Raji (cell line): ENCODE data around the gene CHL1.

ENCODE experiments used
- POLR2A ChIP-seq: IDR thresholded peaks from 2 replicates; pipeline ENCODE4 v1.6.1; 2011; ENCODE audit warnings: low read depth, low read length, control low read depth; ENCODE audit not compliant: insufficient read depth

CHL1 gene

GRCh38 chr3:199835-200234 is 3.3 kb downstream of the CHL1 start:
- no peak for TF ChIP-seq POLR2A

- no peak for TF ChIP-seq POLR2A
Observed at GRCh38 chr3:200758-201325, 4.3 kb downstream of the CHL1 start.

DNA sequence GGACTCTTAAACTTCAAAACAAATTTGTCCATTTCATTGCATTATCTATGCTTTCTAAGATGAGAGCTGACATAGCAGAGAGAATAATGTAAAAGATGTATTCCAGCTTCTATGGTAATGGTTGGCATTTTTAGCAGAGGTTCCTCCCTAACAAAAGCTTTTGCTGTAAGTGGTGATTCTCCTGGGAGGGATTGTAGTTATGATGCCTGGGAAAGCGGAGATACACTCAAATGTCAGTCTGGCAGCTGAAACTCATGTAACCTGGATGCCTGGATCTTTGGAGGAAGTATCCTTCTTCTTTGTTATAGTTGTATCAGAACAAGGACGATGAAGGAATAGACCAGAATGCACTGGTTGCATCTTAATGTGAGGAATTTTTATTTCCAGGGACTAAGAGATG is 7.5 kb downstream of the CHL1 start:
- TF ChIP-seq POLR2A: no peak

GRCh38 chr3:207973-208372 is 11.4 kb downstream of the CHL1 start:
- no peak for TF ChIP-seq POLR2A

DNA sequence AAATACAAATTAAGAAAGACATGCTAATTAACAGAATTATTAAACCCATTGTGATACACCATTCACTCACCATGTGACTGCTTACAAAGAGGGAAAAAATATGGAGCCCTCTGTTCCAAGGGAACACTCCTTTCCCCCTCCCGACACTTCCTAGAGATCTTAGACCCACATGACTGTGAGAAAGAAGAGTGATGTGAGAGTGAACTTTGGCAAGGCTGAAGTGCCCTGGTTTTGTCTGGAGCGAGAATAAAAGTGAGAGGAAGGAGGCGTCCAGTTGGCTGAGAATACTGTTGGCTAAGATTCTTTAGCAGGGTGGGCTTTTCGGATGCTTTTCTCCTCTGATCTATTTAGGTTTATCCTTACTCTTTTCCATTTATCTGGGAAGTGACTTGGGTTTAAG is 14.1 kb downstream of the CHL1 start:
- no peak for TF ChIP-seq POLR2A

DNA sequence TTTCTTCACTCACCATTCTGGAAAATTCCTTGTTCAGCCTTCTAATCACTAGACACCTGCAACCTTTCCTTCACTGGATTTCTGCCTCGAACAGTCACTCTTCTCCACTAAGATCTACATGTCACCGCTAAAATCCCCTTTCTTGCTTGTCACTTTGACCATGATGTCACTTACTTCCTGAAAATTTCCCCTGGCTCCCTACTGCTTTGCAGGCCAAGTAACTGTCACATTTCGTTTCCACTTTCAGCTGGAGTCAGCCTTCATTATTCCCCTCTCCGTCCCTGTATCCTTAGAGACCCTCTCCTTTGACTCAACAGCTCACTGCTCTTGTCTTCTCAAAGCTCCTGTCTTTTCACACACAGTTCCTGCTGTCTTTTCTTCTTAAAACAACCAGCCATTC is 15.9 kb downstream of the CHL1 start:
- TF ChIP-seq POLR2A: no peak

GRCh38 chr3:217099-217813 is 20.7 kb downstream of the CHL1 start:
- TF ChIP-seq POLR2A: no peak

- no peak for TF ChIP-seq POLR2A
Observed at GRCh38 chr3:217948-218347, 21.4 kb downstream of the CHL1 start.

GRCh38 chr3:228442-229182 is 32.0 kb downstream of the CHL1 start:
- no peak for TF ChIP-seq POLR2A

DNA sequence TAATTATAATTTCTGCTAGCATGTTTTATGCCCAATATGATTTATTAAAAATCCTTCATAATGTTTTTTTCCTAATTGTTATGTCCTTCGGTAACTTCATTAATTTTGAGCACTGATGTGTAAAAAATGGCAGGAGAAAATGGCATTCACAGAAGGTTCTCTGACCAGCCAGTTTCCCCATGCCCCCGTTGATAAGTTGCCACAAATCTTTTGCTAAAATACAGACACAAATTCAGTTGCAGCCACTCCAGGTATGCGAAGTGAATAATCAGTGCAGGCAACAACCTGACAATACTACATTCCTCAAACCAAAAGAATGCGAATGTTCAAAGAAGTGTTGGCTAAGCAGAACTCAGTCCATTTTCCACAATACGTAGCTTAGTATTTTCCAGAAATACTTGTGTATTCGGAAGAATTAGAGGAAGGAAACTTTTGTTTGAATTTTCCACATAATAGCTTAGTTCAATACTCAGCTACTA is 32.7 kb downstream of the CHL1 start:
- no peak for TF ChIP-seq POLR2A

GRCh38 chr3:236881-237280 is 40.3 kb downstream of the CHL1 start:
- TF ChIP-seq POLR2A: no peak

DNA sequence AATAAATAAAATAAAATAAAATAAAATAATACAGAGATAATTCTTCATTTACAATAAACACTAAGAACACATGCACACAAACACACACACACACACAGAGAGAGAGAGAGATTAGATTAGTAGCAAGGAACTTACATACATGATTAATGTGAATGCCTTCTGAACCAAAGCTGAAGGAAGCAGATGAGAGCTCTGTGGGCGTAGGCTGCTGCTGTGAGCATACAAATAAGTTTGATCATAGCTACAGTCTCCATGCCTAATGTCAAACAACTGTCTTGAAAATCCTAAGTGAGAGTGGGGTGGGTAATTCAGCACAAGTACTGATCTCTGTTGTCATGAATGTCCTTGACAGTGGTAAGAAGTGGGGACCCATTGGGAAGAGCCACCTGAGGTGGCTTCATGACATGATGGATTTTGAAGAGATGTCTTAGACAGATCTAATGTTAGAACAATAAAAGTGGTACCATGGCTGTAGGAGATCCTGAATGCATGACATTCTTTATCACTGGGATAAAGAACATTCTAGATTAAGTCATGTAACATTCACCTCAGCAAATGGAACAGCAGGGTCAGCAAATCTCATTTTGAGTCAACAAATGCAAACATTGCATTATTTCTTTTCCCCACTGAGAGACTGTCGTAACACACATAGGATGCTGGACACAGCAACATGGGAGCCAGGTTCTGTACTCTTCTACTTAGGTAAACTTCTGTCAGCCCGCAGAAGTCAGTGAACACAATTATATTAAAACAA is 46.2 kb downstream of the CHL1 start:
- TF ChIP-seq POLR2A: no peak

DNA sequence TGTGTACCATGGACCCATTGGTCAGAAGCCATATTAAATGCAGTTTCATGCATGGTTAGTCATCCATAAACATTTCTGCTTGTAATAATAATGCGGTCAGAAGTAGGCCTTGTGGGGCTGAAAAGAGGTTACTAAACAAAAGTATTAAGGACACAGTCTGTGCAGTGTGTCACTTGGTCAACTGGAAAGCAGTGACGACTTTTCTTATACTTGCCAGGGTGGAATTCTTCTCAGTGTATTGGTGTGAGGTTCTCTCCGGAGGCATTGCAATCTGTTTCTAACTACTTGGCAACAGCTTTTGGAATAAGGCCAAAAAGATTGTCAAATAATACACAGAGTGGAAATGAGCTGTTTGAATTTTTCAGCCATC is 46.8 kb downstream of the CHL1 start:
- TF ChIP-seq POLR2A: no peak

DNA sequence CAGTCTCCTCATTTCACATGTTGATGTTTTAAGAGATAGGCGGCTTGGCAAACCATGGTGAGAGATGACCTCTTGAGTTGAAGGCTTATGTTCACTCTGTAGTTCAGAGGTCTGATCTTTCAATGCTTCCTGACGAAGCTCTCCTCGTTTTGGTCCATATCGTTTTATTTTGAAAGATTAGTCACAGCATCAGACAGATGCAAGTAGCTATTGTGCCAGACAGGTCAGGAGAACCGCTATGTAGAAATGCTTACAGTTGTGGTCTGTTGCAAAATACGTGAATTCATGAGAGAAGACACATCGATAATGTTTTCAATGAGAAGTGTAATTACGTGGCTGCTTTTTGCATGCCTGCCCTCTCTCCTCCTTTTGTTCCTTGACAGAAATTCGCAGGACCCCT is 47.5 kb downstream of the CHL1 start:
- no peak for TF ChIP-seq POLR2A

DNA sequence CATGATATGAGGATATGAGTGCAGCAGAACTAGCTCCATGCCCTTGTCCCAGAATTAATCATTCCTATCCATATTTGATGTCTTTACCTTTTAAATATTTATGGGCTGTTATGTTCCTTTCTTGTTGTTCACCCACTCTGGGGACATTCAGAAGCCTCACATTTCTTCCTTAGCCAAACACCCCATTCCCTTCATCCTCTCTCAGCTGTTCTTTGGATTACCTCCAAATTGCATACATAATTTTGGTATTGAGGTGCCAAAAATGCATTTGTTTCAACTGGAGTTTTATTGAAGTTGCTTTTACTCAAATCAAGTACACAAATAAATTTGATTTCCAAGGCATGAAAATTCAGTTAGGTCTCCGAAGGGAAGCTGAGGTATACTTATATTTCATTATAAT is 51.4 kb downstream of the CHL1 start:
- TF ChIP-seq POLR2A: no peak
